Left ventricle myocardium inferior (tissue), 1 donor: ENCODE results near the gene SYNGR1. TPM values are rescaled to one million over a fixed set of nuclear protein-coding genes. Genes with fewer than 3 reads are reported as not detected.

ENCODE experiments used
- DNase-seq: peaks from one replicate; pipeline ENCODE4 v3.0.0-alpha.2; 2020
- H3K27ac ChIP-seq: fragments of 200-600 bp; replicated peaks from 2 replicates; pipeline ENCODE4 v1.8.0; 2021
- H3K27me3 ChIP-seq: fragments of 200-600 bp; 2 replicates; pipeline ENCODE4 v1.8.0; 2021; ENCODE audit warnings: low read depth
- H3K36me3 ChIP-seq: fragments of 200-600 bp; 2 replicates; pipeline ENCODE4 v1.8.0; 2021
- H3K4me1 ChIP-seq: fragments of 200-600 bp; 2 replicates; pipeline ENCODE4 v1.8.0; 2021
- H3K4me3 ChIP-seq: fragments of 200-600 bp; 2 replicates; pipeline ENCODE4 v1.8.0; 2021; ENCODE audit warnings: mild to moderate bottlenecking, moderate library complexity
- H3K9me3 ChIP-seq: fragments of 200-600 bp; replicated peaks from 2 replicates; pipeline ENCODE4 v1.8.0; 2021
- intact Hi-C: fragments of 100-400 bp; cut with micrococcal nuclease; formaldehyde crosslinking; loops from one replicate; pipeline ENCODE4 v1.11.0; 2022
- long read RNA-seq: library from polyadenylated mRNA; unstranded; transcript quantifications from one replicate; pipeline ENCODE4 v2.0.0, GENCODE V29; 2021
- total RNA-seq: library from RNA; stranded (reverse); fragmentation: NEBNext Ultra II Directional; extraction: Animal tissue kit (Norgen Biotek cat#: 25700); gene quantifications from one replicate; pipeline ENCODE4 v1.2.1, GENCODE V29; 2021
- TF ChIP-seq, protein P1 (sequence below): fragments of 200-600 bp; IDR thresholded peaks from 2 replicates; pipeline ENCODE4 v1.8.0; 2021; ENCODE audit warnings: antibody characterized with exemption, mild to moderate bottlenecking, borderline replicate concordance
- donor health status: DM: no; HTN: yes; CAD: no; lungs with severe emphysema.

Gene SYNGR1, protein sequence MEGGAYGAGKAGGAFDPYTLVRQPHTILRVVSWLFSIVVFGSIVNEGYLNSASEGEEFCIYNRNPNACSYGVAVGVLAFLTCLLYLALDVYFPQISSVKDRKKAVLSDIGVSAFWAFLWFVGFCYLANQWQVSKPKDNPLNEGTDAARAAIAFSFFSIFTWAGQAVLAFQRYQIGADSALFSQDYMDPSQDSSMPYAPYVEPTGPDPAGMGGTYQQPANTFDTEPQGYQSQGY
- 37.7 TPM for total RNA-seq
- long read RNA-seq, full-length matches to known transcripts: 64 of 117 reads
- long read RNA-seq, partial matches to known transcripts: 26 of 117 reads
- long read RNA-seq, other reads (novel, unspliced or antisense): 27 of 117 reads

DNA sequence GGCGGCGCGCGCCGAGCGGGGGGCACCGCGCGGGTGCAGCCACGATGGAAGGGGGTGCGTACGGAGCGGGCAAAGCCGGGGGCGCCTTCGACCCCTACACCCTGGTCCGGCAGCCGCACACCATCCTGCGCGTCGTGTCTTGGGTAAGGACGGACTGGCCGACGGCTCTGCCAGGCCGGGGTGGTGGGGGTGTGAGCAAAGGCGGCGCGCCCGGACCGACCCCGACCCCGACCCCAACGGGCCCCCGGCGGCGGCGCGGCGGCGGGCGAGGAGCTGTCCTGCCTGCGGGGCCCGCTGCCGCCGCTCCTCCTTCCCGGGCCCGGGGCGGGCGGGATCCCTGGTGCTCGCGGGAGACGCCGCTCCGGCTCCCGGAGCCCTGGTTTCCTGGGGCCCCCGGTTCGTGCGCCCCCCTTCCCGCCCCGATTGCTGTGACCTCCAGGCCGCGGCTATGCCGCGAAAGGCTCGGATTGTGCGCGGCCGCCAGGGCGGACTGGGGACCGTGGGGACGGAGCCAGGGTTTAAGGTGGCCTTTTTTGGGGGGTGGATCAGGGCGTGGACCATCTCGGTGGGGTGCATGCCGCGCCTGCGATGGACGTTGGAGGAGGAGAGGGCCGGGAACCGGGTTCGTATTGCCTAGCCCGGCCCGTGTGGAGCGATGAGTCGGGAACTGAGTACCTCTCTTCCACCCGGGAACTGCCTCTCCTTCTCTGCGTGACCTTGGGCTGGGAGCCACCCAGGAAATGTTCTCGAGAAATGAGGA, at the start of gene SYNGR1:
TSS of gene SYNGR1 (plus strand) at position 25 of the 760 bp plus-strand sequence. CDS start at position 45, 20 bp downstream.
- peaks cover 10% of the 10 kb centered on the region for H3K27me3 ChIP-seq
- no peaks in the 10 kb centered on the region for H3K9me3 ChIP-seq
- peaks cover 28% of the 10 kb centered on the region for H3K4me1 ChIP-seq
- no peaks in the 10 kb centered on the region for H3K36me3 ChIP-seq
- H3K27ac ChIP-seq: peak within 1 kb of the TSS; percentile 82
- intact Hi-C loops: loop anchor here (10.0 kb wide), 1 partner anchor 165 kb away; no protein-coding TSS in a partner anchor
- TF ChIP-seq, protein P1, sequence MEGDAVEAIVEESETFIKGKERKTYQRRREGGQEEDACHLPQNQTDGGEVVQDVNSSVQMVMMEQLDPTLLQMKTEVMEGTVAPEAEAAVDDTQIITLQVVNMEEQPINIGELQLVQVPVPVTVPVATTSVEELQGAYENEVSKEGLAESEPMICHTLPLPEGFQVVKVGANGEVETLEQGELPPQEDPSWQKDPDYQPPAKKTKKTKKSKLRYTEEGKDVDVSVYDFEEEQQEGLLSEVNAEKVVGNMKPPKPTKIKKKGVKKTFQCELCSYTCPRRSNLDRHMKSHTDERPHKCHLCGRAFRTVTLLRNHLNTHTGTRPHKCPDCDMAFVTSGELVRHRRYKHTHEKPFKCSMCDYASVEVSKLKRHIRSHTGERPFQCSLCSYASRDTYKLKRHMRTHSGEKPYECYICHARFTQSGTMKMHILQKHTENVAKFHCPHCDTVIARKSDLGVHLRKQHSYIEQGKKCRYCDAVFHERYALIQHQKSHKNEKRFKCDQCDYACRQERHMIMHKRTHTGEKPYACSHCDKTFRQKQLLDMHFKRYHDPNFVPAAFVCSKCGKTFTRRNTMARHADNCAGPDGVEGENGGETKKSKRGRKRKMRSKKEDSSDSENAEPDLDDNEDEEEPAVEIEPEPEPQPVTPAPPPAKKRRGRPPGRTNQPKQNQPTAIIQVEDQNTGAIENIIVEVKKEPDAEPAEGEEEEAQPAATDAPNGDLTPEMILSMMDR: peak; percentile 17
- peak within 1 kb of the TSS; percentile 87 for H3K4me3 ChIP-seq
- DNase-seq: no peak

DNA sequence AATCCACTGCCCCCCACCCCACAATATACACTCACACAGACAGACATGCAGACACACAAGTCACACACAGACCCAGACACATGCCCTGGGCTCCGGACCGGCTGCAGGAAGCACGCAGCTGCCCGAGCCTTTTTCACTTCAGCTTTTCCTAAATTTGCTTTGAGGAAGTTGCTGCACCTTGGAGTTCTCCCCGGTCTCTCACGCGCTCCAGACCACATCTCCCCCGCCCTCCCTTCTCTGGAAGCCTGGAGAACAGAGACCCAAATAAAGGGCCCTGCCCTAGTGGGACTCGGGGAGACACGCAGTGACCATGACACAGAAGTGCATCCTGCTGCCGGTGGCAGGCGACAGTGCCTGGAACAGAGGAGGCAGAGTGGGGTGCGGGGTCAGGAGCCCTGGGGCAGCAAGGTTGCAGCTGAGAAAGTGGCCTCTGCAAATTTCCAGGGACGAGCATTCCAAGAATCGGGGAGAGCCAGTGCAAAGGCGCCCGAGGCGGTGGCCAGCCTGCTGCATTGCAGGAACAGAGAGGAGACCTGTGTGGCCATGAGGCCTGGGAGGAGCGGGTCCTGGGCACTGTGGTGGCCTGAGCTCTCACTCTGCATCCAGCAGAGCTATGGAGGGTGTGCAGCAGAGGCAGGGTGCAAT, 49.5 kb upstream of the SYNGR1 start:
- intact Hi-C loops: loop anchor here (10.0 kb wide), 1 partner anchor 66 kb away; no protein-coding TSS in a partner anchor
- Histone ChIP-seq H3K9me3 (no peaks in the 10 kb centered on the region), H3K27ac (peak overlapping the region; percentile 84), H3K4me3 (peak overlapping the region; percentile 40), H3K4me1 (peaks cover 61% of the 10 kb centered on the region), H3K36me3 (no peaks in the 10 kb centered on the region), H3K27me3 (no peaks in the 10 kb centered on the region)
- TF ChIP-seq, protein P1: peak; percentile 21
- peak; percentile 56 for DNase-seq

DNA sequence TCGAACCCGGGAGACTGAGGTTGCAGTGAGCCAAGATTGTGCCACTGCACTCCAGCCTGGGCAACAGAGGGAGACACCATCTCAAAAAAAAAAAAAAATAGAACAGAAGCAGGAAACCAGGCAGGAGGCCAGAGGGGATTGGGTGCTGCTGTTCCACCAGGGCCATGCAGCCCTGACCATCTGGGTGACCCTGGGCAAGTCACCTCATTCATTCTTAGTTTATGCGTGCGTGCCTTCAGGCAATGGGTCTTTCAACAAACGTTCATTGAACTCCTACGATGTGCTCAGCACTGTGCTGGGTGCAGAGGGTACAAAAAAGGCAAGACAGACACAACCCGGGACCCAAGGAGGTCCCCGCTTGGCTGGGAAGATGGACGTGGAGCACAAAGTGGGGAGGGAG, 48.7 kb upstream of the SYNGR1 start:
- TF ChIP-seq, protein P1: no peak
- Histone ChIP-seq H3K27ac (peak overlapping the region; percentile 84), H3K9me3 (no peaks in the 10 kb centered on the region), H3K4me3 (no peak overlapping the region), H3K27me3 (no peaks in the 10 kb centered on the region), H3K36me3 (no peaks in the 10 kb centered on the region), H3K4me1 (peaks cover 61% of the 10 kb centered on the region)
- DNase-seq: no peak
- intact Hi-C loops: loop anchor here (10.0 kb wide), 1 partner anchor 66 kb away; no protein-coding TSS in a partner anchor

DNA sequence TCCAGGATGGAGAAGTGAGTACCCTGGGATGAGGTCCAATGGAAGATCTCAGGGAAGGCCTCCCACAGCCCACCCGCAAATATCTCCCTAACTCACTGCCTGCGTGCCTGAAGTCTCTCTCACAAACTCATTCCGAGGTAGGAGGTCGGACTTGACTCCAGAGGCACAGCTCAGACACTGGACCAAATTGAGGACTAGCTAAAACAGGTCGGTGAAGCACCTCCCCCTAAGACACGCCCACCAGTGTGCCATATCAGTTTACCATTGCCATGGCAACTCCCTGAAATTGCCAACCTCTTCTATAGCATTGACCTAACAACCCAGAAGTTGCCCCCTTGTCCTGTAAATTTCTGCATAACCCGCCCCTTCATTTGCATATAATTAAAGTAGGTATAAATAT, 47.9 kb upstream of the SYNGR1 start:
- TF ChIP-seq, protein P1: no peak
- no peak for DNase-seq
- intact Hi-C loops: loop anchor here (10.0 kb wide), 1 partner anchor 67 kb away; no protein-coding TSS in a partner anchor
- Histone ChIP-seq H3K27ac (no peak overlapping the region), H3K4me3 (no peak overlapping the region), H3K4me1 (peaks cover 61% of the 10 kb centered on the region), H3K36me3 (no peaks in the 10 kb centered on the region), H3K9me3 (no peaks in the 10 kb centered on the region), H3K27me3 (no peaks in the 10 kb centered on the region)

DNA sequence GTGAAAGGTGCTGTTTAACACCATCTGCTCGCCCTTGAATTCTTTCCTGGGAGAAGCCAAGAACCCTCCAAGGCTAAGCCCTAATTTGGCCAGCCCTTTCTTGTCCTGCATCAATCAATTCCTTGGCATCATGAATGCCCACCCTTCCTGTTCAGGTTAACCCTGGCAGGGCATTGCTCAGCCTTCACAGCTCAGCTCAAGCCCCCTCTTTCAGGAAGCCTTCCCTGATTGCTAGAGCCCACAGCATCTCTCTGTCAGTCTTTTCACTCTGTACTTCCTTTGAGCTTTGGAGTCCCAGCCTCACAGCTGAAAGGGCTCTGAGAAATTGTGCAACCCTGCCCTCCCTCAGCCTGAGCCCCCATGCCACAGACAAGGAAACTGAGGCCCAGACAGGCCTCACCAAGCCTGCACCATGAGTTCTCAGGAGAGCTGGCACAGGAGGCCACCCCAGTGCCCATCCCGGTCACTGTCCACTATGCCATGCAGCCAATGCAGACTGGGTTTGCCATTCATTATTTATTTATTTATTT, 47.3 kb upstream of the SYNGR1 start:
- H3K27ac ChIP-seq: no peak overlapping the region
- H3K4me3 ChIP-seq: no peak overlapping the region
- intact Hi-C loops: loop anchor here (10.0 kb wide), 1 partner anchor 68 kb away; no protein-coding TSS in a partner anchor
- no peaks in the 10 kb centered on the region for H3K27me3 ChIP-seq
- H3K36me3 ChIP-seq: no peaks in the 10 kb centered on the region
- DNase-seq: no peak
- no peaks in the 10 kb centered on the region for H3K9me3 ChIP-seq
- H3K4me1 ChIP-seq: peaks cover 59% of the 10 kb centered on the region
- TF ChIP-seq, protein P1: no peak
